C1 segment of cervical spinal cord (tissue), 14 donors: ENCODE data around the gene RGPD4.
"Not testable (repeated sequence)": the region's sequence is repeated elsewhere in the genome, so short reads cannot be mapped to it uniquely, and the experiment has no call there.

Source experiments
- DNase-seq, 14 donors: peaks; one replicate each; lab custom pipeline; 2025; lab: John Stamatoyannopoulos, UW

RGPD4 gene

GRCh38 chr2:107826749-107827148 lies at the start of gene RGPD4:
RGPD4 (plus strand) TSS chr2:107826892; CDS start chr2:107827014, 122 bp downstream.
- not testable (repeated sequence) for DNase-seq

- no peak for DNase-seq
Measured at GRCh38 chr2:107777974-107778373, 48.7 kb upstream of the RGPD4 start.

GRCh38 chr2:107785756-107786155 lies 40.9 kb upstream of the RGPD4 start:
- no peak for DNase-seq

GRCh38 chr2:107790837-107791236 lies 35.9 kb upstream of the RGPD4 start:
- DNase-seq: no peak

GRCh38 chr2:107801498-107801897 lies 25.2 kb upstream of the RGPD4 start:
- no peak for DNase-seq

- DNase-seq: no peak
Measured at GRCh38 chr2:107804608-107805498, 21.8 kb upstream of the RGPD4 start.

- DNase-seq: no peak
Measured at GRCh38 chr2:107806901-107807300, 19.8 kb upstream of the RGPD4 start.

GRCh38 chr2:107807988-107808387 lies 18.7 kb upstream of the RGPD4 start:
- no peak for DNase-seq

GRCh38 chr2:107808959-107809358 lies 17.7 kb upstream of the RGPD4 start:
- peak in 2 of 14 donors; percentile 4 to 17 for DNase-seq

- DNase-seq: no peak
Measured at GRCh38 chr2:107809835-107810234, 16.9 kb upstream of the RGPD4 start.

GRCh38 chr2:107810734-107811133 lies 16.0 kb upstream of the RGPD4 start:
- no peak for DNase-seq

- no peak for DNase-seq
Measured at GRCh38 chr2:107811411-107811810, 15.3 kb upstream of the RGPD4 start.

GRCh38 chr2:107812006-107812405 lies 14.7 kb upstream of the RGPD4 start:
- DNase-seq: no peak

- no peak for DNase-seq
Measured at GRCh38 chr2:107817378-107817777, 9.3 kb upstream of the RGPD4 start.

- no peak for DNase-seq
Measured at GRCh38 chr2:107822302-107822701, 4.4 kb upstream of the RGPD4 start.

GRCh38 chr2:107824451-107825205 lies 2.1 kb upstream of the RGPD4 start:
- no peak for DNase-seq

GRCh38 chr2:107825206-107825563 lies 1.5 kb upstream of the RGPD4 start:
- DNase-seq: no peak

GRCh38 chr2:107829514-107829913 lies 2.8 kb downstream of the RGPD4 start:
- not testable (repeated sequence) for DNase-seq

- not testable (repeated sequence) for DNase-seq
Measured at GRCh38 chr2:107833152-107833551, 6.5 kb downstream of the RGPD4 start.

GRCh38 chr2:107833618-107834017 lies 6.9 kb downstream of the RGPD4 start:
- not testable (repeated sequence) for DNase-seq

GRCh38 chr2:107916121-107916520 lies 89.4 kb downstream of the RGPD4 start:
- DNase-seq: not testable (repeated sequence)

GRCh38 chr2:107916696-107917370 lies 90.1 kb downstream of the RGPD4 start:
- DNase-seq: not testable (repeated sequence)
